Duodenal mucosa (tissue), 2 donors: ENCODE measurements around the gene ADD2.

Experiments
- H3K27ac ChIP-seq: one replicate; pipeline ENCODE4 v1.7.0; 2013; ENCODE audit warnings: low read depth, low read length
- H3K27me3 ChIP-seq, 2 donors: one replicate each; pipeline ENCODE4 v1.7.0; 2013; ENCODE audit warnings: low read length in 2 of 2, control low read depth in 1 of 2; ENCODE audit not compliant: insufficient read depth in 2 of 2, control insufficient read depth in 1 of 2
- H3K36me3 ChIP-seq, 2 donors: one replicate each; pipeline ENCODE4 v1.7.0; 2013; ENCODE audit warnings: low read length in 2 of 2, control low read depth in 1 of 2; ENCODE audit not compliant: insufficient read depth in 2 of 2, control insufficient read depth in 1 of 2
- H3K4me1 ChIP-seq, 2 donors: one replicate each; pipeline ENCODE4 v1.7.0; 2013; ENCODE audit warnings: low read length in 2 of 2, control low read depth in 1 of 2; ENCODE audit not compliant: insufficient read depth in 2 of 2, control insufficient read depth in 1 of 2
- H3K4me3 ChIP-seq, 2 donors: one replicate each; pipeline ENCODE4 v1.7.0; 2013; ENCODE audit warnings: low read length in 2 of 2, low read depth in 1 of 2
- H3K9ac ChIP-seq, 2 donors: one replicate each; pipeline ENCODE4 v1.7.0; 2013; ENCODE audit warnings: low read length in 2 of 2, low read depth in 1 of 2
- H3K9me3 ChIP-seq, 2 donors: one replicate each; pipeline ENCODE4 v1.7.0; 2013; ENCODE audit warnings: low read length in 2 of 2, control low read depth in 1 of 2; ENCODE audit not compliant: control insufficient read depth in 1 of 2

The ADD2 gene

GRCh38 chr2:70703900-70704549 lies 64.0 kb downstream of the ADD2 start:
- Histone ChIP-seq H3K36me3 (no peaks in the 10 kb centered on the region), H3K27me3 (no peaks in the 10 kb centered on the region), H3K9ac (no peak overlapping the region)

GRCh38 chr2:70702711-70703395 lies 65.1 kb downstream of the ADD2 start:
- Histone ChIP-seq H3K9me3 (no peaks in the 10 kb centered on the region), H3K9ac (no peak overlapping the region), H3K27me3 (no peaks in the 10 kb centered on the region), H3K4me3 (no peak overlapping the region), H3K27ac (no peak overlapping the region), H3K36me3 (no peaks in the 10 kb centered on the region), H3K4me1 (no peaks in the 10 kb centered on the region)

More at GRCh38 chr2:70703900-70704549, 64.0 kb downstream of the ADD2 start:
- Histone ChIP-seq H3K4me3 (no peak overlapping the region), H3K9me3 (no peaks in the 10 kb centered on the region), H3K4me1 (no peaks in the 10 kb centered on the region), H3K27ac (no peak overlapping the region)

GRCh38 chr2:70698847-70699246 lies 69.2 kb downstream of the ADD2 start:
- H3K27me3 ChIP-seq = peaks cover 0 to 2% of the 10 kb centered on the region in 2 donors
- H3K27ac ChIP-seq = no peak overlapping the region
- no peaks in the 10 kb centered on the region for H3K9me3 ChIP-seq
- no peaks in the 10 kb centered on the region for H3K4me1 ChIP-seq
- H3K4me3 ChIP-seq = no peak overlapping the region
- H3K9ac ChIP-seq = no peak overlapping the region
- no peaks in the 10 kb centered on the region for H3K36me3 ChIP-seq

GRCh38 chr2:70697603-70698383 lies 70.2 kb downstream of the ADD2 start:
- no peak overlapping the region for H3K27ac ChIP-seq
- H3K4me3 ChIP-seq = no peak overlapping the region
- no peak overlapping the region for H3K9ac ChIP-seq
- peaks cover 0 to 2% of the 10 kb centered on the region in 2 donors for H3K27me3 ChIP-seq
- H3K9me3 ChIP-seq = no peaks in the 10 kb centered on the region
- no peaks in the 10 kb centered on the region for H3K36me3 ChIP-seq
- no peaks in the 10 kb centered on the region for H3K4me1 ChIP-seq

- Histone ChIP-seq H3K4me3 (no peak overlapping the region), H3K27ac (no peak overlapping the region), H3K27me3 (peaks cover 0 to 2% of the 10 kb centered on the region in 2 donors), H3K36me3 (no peaks in the 10 kb centered on the region), H3K9me3 (no peaks in the 10 kb centered on the region), H3K9ac (no peak overlapping the region), H3K4me1 (no peaks in the 10 kb centered on the region)
Measured at GRCh38 chr2:70696142-70696541, 71.9 kb downstream of the ADD2 start.

- no peaks in the 10 kb centered on the region for H3K36me3 ChIP-seq
- H3K4me1 ChIP-seq = no peaks in the 10 kb centered on the region
- peaks cover 0 to 2% of the 10 kb centered on the region in 2 donors for H3K27me3 ChIP-seq
- H3K9me3 ChIP-seq = no peaks in the 10 kb centered on the region
- H3K27ac ChIP-seq = no peak overlapping the region
- H3K4me3 ChIP-seq = no peak overlapping the region
- H3K9ac ChIP-seq = no peak overlapping the region
Measured at GRCh38 chr2:70692256-70692655, 75.7 kb downstream of the ADD2 start.

GRCh38 chr2:70691497-70692140 lies 76.4 kb downstream of the ADD2 start:
- Histone ChIP-seq H3K9me3 (no peaks in the 10 kb centered on the region), H3K36me3 (no peaks in the 10 kb centered on the region), H3K27me3 (peaks cover 0 to 2% of the 10 kb centered on the region in 2 donors), H3K27ac (no peak overlapping the region), H3K9ac (no peak overlapping the region), H3K4me3 (no peak overlapping the region), H3K4me1 (no peaks in the 10 kb centered on the region)

- peaks cover 0 to 2% of the 10 kb centered on the region in 2 donors for H3K27me3 ChIP-seq
- no peaks in the 10 kb centered on the region for H3K36me3 ChIP-seq
- no peak overlapping the region for H3K4me3 ChIP-seq
- H3K9ac ChIP-seq = no peak overlapping the region
- no peaks in the 10 kb centered on the region for H3K4me1 ChIP-seq
- no peaks in the 10 kb centered on the region for H3K9me3 ChIP-seq
- H3K27ac ChIP-seq = no peak overlapping the region
Measured at GRCh38 chr2:70690846-70691245, 77.2 kb downstream of the ADD2 start.

- Histone ChIP-seq H3K27me3 (no peaks in the 10 kb centered on the region), H3K9ac (no peak overlapping the region), H3K9me3 (no peaks in the 10 kb centered on the region), H3K4me3 (no peak overlapping the region), H3K4me1 (no peaks in the 10 kb centered on the region), H3K36me3 (no peaks in the 10 kb centered on the region), H3K27ac (no peak overlapping the region)
Measured at GRCh38 chr2:70688427-70688826, 79.6 kb downstream of the ADD2 start.

GRCh38 chr2:70687461-70687795 lies 80.6 kb downstream of the ADD2 start:
- Histone ChIP-seq H3K9ac (no peak overlapping the region), H3K4me1 (no peaks in the 10 kb centered on the region), H3K4me3 (no peak overlapping the region), H3K9me3 (no peaks in the 10 kb centered on the region), H3K27ac (no peak overlapping the region), H3K36me3 (no peaks in the 10 kb centered on the region), H3K27me3 (no peaks in the 10 kb centered on the region)
